HepG2 (cell line): ENCODE measurements around the gene ATP7B. TPM values are rescaled to one million over a fixed set of nuclear protein-coding genes. Genes with fewer than 3 reads are reported as not detected.

Experiments
- BHLHE40 ChIP-seq: IDR thresholded peaks from 2 replicates; pipeline ENCODE4 v1.6.1; 2011; ENCODE audit warnings: low read length, improper control_type of control experiment
- BRD4 ChIP-seq: sonication (generic); formaldehyde crosslinking; IDR thresholded peaks from 2 replicates; pipeline ENCODE4 v1.4.0; 2020; ENCODE audit warnings: missing genetic modification reagents
- CEBPG ChIP-seq: IDR thresholded peaks from 2 replicates; pipeline ENCODE4 v1.6.1; 2016
- GLI4 ChIP-seq: sonication (generic); formaldehyde crosslinking; IDR thresholded peaks from 2 replicates; pipeline ENCODE4 v1.5.1; 2020; ENCODE audit warnings: missing genetic modification reagents, mild to moderate bottlenecking, moderate library complexity, borderline replicate concordance
- KDM2A ChIP-seq: sonication (generic); formaldehyde crosslinking; IDR thresholded peaks from 2 replicates; pipeline ENCODE4 v1.4.0; 2020; ENCODE audit warnings: low read depth, missing genetic modification reagents, borderline replicate concordance
- MED1 ChIP-seq: sonication (generic); formaldehyde crosslinking; IDR thresholded peaks from 2 replicates; pipeline ENCODE4 v1.4.0; 2020; ENCODE audit warnings: missing genetic modification reagents
- NFYC ChIP-seq: IDR thresholded peaks from 2 replicates; pipeline ENCODE4 v1.6.1; 2016; ENCODE audit warnings: missing genetic modification reagents, missing compliant biosample characterization
- SOX5 ChIP-seq: IDR thresholded peaks from 2 replicates; pipeline ENCODE4 v1.6.1; 2016; ENCODE audit warnings: borderline replicate concordance
- TBX3 ChIP-seq: fragments of 450-650 bp; IDR thresholded peaks from 2 replicates; pipeline ENCODE4 v1.6.1; 2017; ENCODE audit warnings: antibody characterized with exemption, mild to moderate bottlenecking, inconsistent platforms, borderline replicate concordance
- TGIF2 ChIP-seq: IDR thresholded peaks from 2 replicates; pipeline ENCODE4 v1.6.1; 2016; ENCODE audit warnings: control low read depth, missing compliant biosample characterization
- U2AF2 ChIP-seq: fragments of 200-400 bp; formaldehyde crosslinking; IDR thresholded peaks from 2 replicates; pipeline ENCODE4 v1.6.1; 2017; ENCODE audit warnings: low read depth, mild to moderate bottlenecking, low read length
- ZNF337 ChIP-seq: sonication (generic); formaldehyde crosslinking; IDR thresholded peaks from 2 replicates; pipeline ENCODE4 v1.5.1; 2020; ENCODE audit warnings: missing genetic modification reagents, low read depth, mild to moderate bottlenecking, borderline replicate concordance
- ZNF512 ChIP-seq: sonication (generic); formaldehyde crosslinking; IDR thresholded peaks from 2 replicates; pipeline ENCODE4 v1.4.0; 2020; ENCODE audit warnings: mild to moderate bottlenecking, missing genetic modification reagents
- ZNF563 ChIP-seq: sonication (generic); formaldehyde crosslinking; IDR thresholded peaks from 2 replicates; pipeline ENCODE4 v1.8.0; 2022; ENCODE audit warnings: mild to moderate bottlenecking, moderate library complexity, missing genetic modification reagents
- ZNF574 ChIP-seq: sonication (generic); formaldehyde crosslinking; IDR thresholded peaks from 2 replicates; pipeline ENCODE4 v1.4.0; 2020; ENCODE audit warnings: missing genetic modification reagents
- ZSCAN20 ChIP-seq: sonication (generic); formaldehyde crosslinking; IDR thresholded peaks from 2 replicates; pipeline ENCODE4 v1.4.0; 2020; ENCODE audit warnings: missing genetic modification reagents, mild to moderate bottlenecking, borderline replicate concordance
- polyA plus RNA-seq, 8 experiments: library from polyadenylated mRNA; depleted of rRNA in 3 of 8; stranded (reverse) in 7 of 8; unstranded in 1 of 8; fragments of >200 nt; fragmentation: Illumina TruSeq in 4 of 8; extraction: Trizol in 4 of 8; gene quantifications; 2 replicates each; pipeline versions ENCODE4 v1.2.1 to v1.2.3, GENCODE V29; 2011 to 2016; ENCODE audit warnings: low read depth in 4 of 8, missing spikeins in 1 of 8, mixed read lengths in 1 of 8; ENCODE audit not compliant: insufficient read depth in 1 of 8
- total RNA-seq, 5 experiments: library from RNA; depleted of rRNA; stranded (reverse); fragments of >200 nt; fragmentation: Illumina TruSeq; extraction: Trizol; gene quantifications; 2 replicates each; pipeline ENCODE4 v1.2.3, GENCODE V29; 2016; ENCODE audit warnings: low read depth in 1 of 5
- TF ChIP-seq, protein P1 (sequence below): IDR thresholded peaks from 2 replicates; pipeline ENCODE4 v1.4.0; 2020; ENCODE audit warnings: mild to moderate bottlenecking, missing genetic modification reagents
- TF ChIP-seq, protein P2 (sequence below): conservative IDR thresholded peaks from 2 replicates; pipeline ENCODE4 v1.6.1; 2018; ENCODE audit warnings: missing genetic modification reagents
- TF ChIP-seq, protein P3 (sequence below): sonication (generic); formaldehyde crosslinking; IDR thresholded peaks from 2 replicates; pipeline ENCODE4 v1.4.0; 2020; ENCODE audit warnings: missing genetic modification reagents

Gene ATP7B
- total and polyA plus RNA-seq, 2 of the 13 experiments (the other 11 are each of a cell fraction or from before 2014, with no cell fraction given), result 31.8 to 57.4 TPM

DNA sequence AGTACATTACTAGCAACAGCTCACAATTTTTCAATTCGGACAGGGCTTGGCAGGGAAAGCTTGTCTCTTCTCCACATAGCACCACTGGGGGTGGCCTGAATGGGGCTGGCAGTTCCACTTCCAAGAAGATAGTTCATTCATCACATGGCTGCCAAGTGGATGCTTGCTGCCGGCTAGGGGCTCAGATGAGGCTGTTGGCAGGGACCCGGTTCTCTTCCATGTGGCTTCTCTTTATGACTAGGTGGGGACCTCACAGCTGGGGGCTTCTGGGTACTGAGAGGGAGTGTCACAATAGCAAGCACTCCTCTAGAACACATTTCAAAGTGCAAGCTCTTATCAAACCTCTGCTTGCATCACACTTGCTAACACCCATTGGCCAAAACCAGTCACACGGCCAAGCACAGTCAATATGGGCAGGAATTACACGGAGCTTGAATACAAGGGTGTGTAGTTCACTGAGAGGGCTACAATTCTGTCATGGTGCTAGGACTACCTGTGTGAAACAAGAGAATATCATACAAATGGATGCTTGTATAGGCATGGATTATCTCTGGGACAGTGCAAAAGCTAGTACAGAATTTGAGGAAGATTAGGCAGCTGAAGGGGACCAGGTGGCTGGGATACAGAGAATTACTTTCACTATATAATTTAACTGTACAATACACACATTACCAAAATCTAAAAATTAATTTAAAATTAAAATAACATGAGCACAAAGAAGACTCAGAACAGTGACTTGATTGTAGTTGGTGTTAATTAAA lies 32.3 kb downstream of the ATP7B start (continued):
- TF ChIP-seq, protein P1, sequence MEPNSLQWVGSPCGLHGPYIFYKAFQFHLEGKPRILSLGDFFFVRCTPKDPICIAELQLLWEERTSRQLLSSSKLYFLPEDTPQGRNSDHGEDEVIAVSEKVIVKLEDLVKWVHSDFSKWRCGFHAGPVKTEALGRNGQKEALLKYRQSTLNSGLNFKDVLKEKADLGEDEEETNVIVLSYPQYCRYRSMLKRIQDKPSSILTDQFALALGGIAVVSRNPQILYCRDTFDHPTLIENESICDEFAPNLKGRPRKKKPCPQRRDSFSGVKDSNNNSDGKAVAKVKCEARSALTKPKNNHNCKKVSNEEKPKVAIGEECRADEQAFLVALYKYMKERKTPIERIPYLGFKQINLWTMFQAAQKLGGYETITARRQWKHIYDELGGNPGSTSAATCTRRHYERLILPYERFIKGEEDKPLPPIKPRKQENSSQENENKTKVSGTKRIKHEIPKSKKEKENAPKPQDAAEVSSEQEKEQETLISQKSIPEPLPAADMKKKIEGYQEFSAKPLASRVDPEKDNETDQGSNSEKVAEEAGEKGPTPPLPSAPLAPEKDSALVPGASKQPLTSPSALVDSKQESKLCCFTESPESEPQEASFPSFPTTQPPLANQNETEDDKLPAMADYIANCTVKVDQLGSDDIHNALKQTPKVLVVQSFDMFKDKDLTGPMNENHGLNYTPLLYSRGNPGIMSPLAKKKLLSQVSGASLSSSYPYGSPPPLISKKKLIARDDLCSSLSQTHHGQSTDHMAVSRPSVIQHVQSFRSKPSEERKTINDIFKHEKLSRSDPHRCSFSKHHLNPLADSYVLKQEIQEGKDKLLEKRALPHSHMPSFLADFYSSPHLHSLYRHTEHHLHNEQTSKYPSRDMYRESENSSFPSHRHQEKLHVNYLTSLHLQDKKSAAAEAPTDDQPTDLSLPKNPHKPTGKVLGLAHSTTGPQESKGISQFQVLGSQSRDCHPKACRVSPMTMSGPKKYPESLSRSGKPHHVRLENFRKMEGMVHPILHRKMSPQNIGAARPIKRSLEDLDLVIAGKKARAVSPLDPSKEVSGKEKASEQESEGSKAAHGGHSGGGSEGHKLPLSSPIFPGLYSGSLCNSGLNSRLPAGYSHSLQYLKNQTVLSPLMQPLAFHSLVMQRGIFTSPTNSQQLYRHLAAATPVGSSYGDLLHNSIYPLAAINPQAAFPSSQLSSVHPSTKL (CRISPR knock-in tag), result peak; percentile 59
- no peak for TF ChIP-seq U2AF2
- no peak for TF ChIP-seq TBX3
- peak; percentile 38; the same call in 1 of the 2 replicates for TF ChIP-seq SOX5
- no peak for TF ChIP-seq ZNF512 (CRISPR knock-in tag)
- TF ChIP-seq MED1 (CRISPR knock-in tag), result 0 out of 2 replicates have a peak, but pooled peaks have one; percentile 27
- no peak for TF ChIP-seq GLI4
- TF ChIP-seq, protein P2, sequence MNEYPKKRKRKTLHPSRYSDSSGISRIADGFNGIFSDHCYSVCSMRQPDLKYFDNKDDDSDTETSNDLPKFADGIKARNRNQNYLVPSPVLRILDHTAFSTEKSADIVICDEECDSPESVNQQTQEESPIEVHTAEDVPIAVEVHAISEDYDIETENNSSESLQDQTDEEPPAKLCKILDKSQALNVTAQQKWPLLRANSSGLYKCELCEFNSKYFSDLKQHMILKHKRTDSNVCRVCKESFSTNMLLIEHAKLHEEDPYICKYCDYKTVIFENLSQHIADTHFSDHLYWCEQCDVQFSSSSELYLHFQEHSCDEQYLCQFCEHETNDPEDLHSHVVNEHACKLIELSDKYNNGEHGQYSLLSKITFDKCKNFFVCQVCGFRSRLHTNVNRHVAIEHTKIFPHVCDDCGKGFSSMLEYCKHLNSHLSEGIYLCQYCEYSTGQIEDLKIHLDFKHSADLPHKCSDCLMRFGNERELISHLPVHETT, result no peak
- no peak for TF ChIP-seq ZNF337 (CRISPR knock-in tag)
- peak; percentile 48; the same call in 1 of the 2 replicates for TF ChIP-seq ZNF574 (CRISPR knock-in tag)
- TF ChIP-seq NFYC, result peak; percentile 87
- no peak for TF ChIP-seq ZSCAN20
- TF ChIP-seq KDM2A (CRISPR knock-in tag), result no peak; the same call in 1 of the 2 replicates
- no peak for TF ChIP-seq BRD4 (CRISPR knock-in tag)
- TF ChIP-seq, protein P3, sequence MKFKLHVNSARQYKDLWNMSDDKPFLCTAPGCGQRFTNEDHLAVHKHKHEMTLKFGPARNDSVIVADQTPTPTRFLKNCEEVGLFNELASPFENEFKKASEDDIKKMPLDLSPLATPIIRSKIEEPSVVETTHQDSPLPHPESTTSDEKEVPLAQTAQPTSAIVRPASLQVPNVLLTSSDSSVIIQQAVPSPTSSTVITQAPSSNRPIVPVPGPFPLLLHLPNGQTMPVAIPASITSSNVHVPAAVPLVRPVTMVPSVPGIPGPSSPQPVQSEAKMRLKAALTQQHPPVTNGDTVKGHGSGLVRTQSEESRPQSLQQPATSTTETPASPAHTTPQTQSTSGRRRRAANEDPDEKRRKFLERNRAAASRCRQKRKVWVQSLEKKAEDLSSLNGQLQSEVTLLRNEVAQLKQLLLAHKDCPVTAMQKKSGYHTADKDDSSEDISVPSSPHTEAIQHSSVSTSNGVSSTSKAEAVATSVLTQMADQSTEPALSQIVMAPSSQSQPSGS (CRISPR knock-in tag), result peak; percentile 87
- TF ChIP-seq BHLHE40, result no peak
- TF ChIP-seq TGIF2, result peak; percentile 78; the same call in 1 of the 2 replicates
- TF ChIP-seq ZNF563, result no peak
- peak; percentile 93 for TF ChIP-seq CEBPG (CRISPR knock-in tag)
